Trophoblast cell (in vitro differentiated cells and primary cell): ENCODE data around the gene APOL5.
"Not testable (repeated sequence)": the region's sequence is repeated elsewhere in the genome, so short reads cannot be mapped to it uniquely, and the experiment has no call there.

ENCODE experiments used
- DNase-seq, 2 donors: peaks; one replicate each; pipeline ENCODE4 v3.0.0-alpha.2; 2016
- H2AFZ ChIP-seq: 2 replicates; pipeline ENCODE4 v1.6.1; 2013; ENCODE audit warnings: low read length, moderate library complexity, mild to moderate bottlenecking; ENCODE audit not compliant: insufficient read depth, poor library complexity
- H2AK5ac ChIP-seq: 2 replicates; pipeline ENCODE4 v1.6.1; 2013; ENCODE audit warnings: mild to moderate bottlenecking, low read length
- H2BK120ac ChIP-seq: 2 replicates; pipeline ENCODE4 v1.6.1; 2013; ENCODE audit warnings: low read length, mild to moderate bottlenecking, moderate library complexity; ENCODE audit not compliant: insufficient read depth, poor library complexity
- H2BK12ac ChIP-seq: 2 replicates; pipeline ENCODE4 v1.6.1; 2013; ENCODE audit warnings: mild to moderate bottlenecking, low read length, moderate library complexity
- H2BK5ac ChIP-seq: 2 replicates; pipeline ENCODE4 v1.6.1; 2013; ENCODE audit warnings: low read length, low read depth, moderate library complexity, mild to moderate bottlenecking; ENCODE audit not compliant: poor library complexity
- H3K14ac ChIP-seq: 2 replicates; pipeline ENCODE4 v1.6.1; 2013; ENCODE audit warnings: mild to moderate bottlenecking, low read length
- H3K18ac ChIP-seq: 2 replicates; pipeline ENCODE4 v1.6.1; 2013; ENCODE audit warnings: mild to moderate bottlenecking, low read length
- H3K23ac ChIP-seq: 2 replicates; pipeline ENCODE4 v1.6.1; 2013; ENCODE audit warnings: low read length
- H3K27ac ChIP-seq: 2 replicates; pipeline ENCODE4 v1.5.1; 2013; ENCODE audit warnings: low read depth, mild to moderate bottlenecking, inconsistent platforms, low read length, moderate library complexity
- H3K27me3 ChIP-seq: 2 replicates; pipeline ENCODE4 v1.6.1; 2013; ENCODE audit warnings: inconsistent platforms, mild to moderate bottlenecking, low read length, moderate library complexity; ENCODE audit not compliant: insufficient read depth
- H3K36me3 ChIP-seq, 2 experiments: 1 replicate in 1 of 2; 2 replicates in 1 of 2; pipeline ENCODE4 v1.6.1; 2013; ENCODE audit warnings: low read length in 2 of 2, mild to moderate bottlenecking in 2 of 2, moderate library complexity in 1 of 2; ENCODE audit not compliant: insufficient read depth in 2 of 2, control insufficient read depth in 1 of 2
- H3K4ac ChIP-seq: 2 replicates; pipeline ENCODE4 v1.6.1; 2013; ENCODE audit warnings: low read depth, mild to moderate bottlenecking, low read length, moderate library complexity
- H3K4me1 ChIP-seq, 2 experiments: 1 replicate in 1 of 2; 2 replicates in 1 of 2; pipeline ENCODE4 v1.6.1; 2013; ENCODE audit warnings: low read length in 2 of 2, mild to moderate bottlenecking in 2 of 2, moderate library complexity in 1 of 2; ENCODE audit not compliant: insufficient read depth in 2 of 2, control insufficient read depth in 1 of 2
- H3K4me2 ChIP-seq: 2 replicates; pipeline ENCODE4 v1.6.1; 2013; ENCODE audit warnings: inconsistent platforms, mild to moderate bottlenecking, low read length, moderate library complexity
- H3K4me3 ChIP-seq: 2 replicates; pipeline ENCODE4 v1.5.1; 2013; ENCODE audit warnings: mild to moderate bottlenecking, low read depth, low read length, inconsistent platforms
- H3K79me1 ChIP-seq: one replicate; pipeline ENCODE4 v1.6.1; 2013; ENCODE audit warnings: low read length
- H3K79me2 ChIP-seq: 2 replicates; pipeline ENCODE4 v1.6.1; 2013; ENCODE audit warnings: low read length, mild to moderate bottlenecking; ENCODE audit not compliant: control insufficient read depth, insufficient read depth, poor library complexity
- H3K9ac ChIP-seq: 2 replicates; pipeline ENCODE4 v1.6.1; 2013; ENCODE audit warnings: mild to moderate bottlenecking, low read length
- H3K9me3 ChIP-seq: 2 replicates; pipeline ENCODE4 v1.6.1; 2013; ENCODE audit warnings: low read depth, mild to moderate bottlenecking, control low read depth, inconsistent platforms, low read length; ENCODE audit not compliant: insufficient read depth
- H4K12ac ChIP-seq: 2 replicates; pipeline ENCODE4 v1.6.1; 2013; ENCODE audit warnings: low read depth, mild to moderate bottlenecking, low read length, moderate library complexity
- H4K8ac ChIP-seq: 2 replicates; pipeline ENCODE4 v1.6.1; 2013; ENCODE audit warnings: low read depth, mild to moderate bottlenecking, low read length, moderate library complexity
- H4K91ac ChIP-seq: one replicate; pipeline ENCODE4 v1.6.1; 2013; ENCODE audit warnings: low read depth, mild to moderate bottlenecking, low read length, moderate library complexity
- WGBS: extraction: QIAGEN DNeasy Blood & Tissue Kit; methylation state at CpG from one replicate; pipeline ENCODE4 v1.1.7; 2013; ENCODE audit warnings: missing lambda C conversion rate; ENCODE audit not compliant: insufficient read length, insufficient coverage; ENCODE audit errors: extremely low coverage; 5-methylcytosine and 5-hydroxymethylcytosine counted together

Gene APOL5

GRCh38 chr22:35678836-35679235 is 38.8 kb upstream of the APOL5 start:
- H3K14ac ChIP-seq: no peak overlapping the region
- H4K91ac ChIP-seq: no peak overlapping the region
- no peak overlapping the region for H4K12ac ChIP-seq
- no peak overlapping the region for H3K23ac ChIP-seq
- no peak overlapping the region for H2BK5ac ChIP-seq
- H2AK5ac ChIP-seq: no peak overlapping the region
- H3K4me1 ChIP-seq: peaks cover 0 to 4% of the 10 kb centered on the region in 2 experiments
- H3K36me3 ChIP-seq: no peaks in the 10 kb centered on the region
- no peak overlapping the region for H2BK120ac ChIP-seq
- H3K9me3 ChIP-seq: no peaks in the 10 kb centered on the region
- no peak overlapping the region for H3K18ac ChIP-seq
- H3K79me1 ChIP-seq: peaks cover 3% of the 10 kb centered on the region
- no CpG with 5 or more reads among the region's 2 CpGs for whole genome bisulfite sequencing
- H4K8ac ChIP-seq: no peak overlapping the region
- H3K9ac ChIP-seq: no peak overlapping the region
- no peak overlapping the region for H3K4me3 ChIP-seq
- no peak for DNase-seq
- no peak overlapping the region for H3K4ac ChIP-seq
- no peak overlapping the region for H2BK12ac ChIP-seq
- H2AFZ ChIP-seq: no peak overlapping the region
- H3K27me3 ChIP-seq: no peaks in the 10 kb centered on the region
- H3K79me2 ChIP-seq: no peaks in the 10 kb centered on the region
- no peak overlapping the region for H3K4me2 ChIP-seq
- H3K27ac ChIP-seq: no peak overlapping the region

GRCh38 chr22:35679492-35679891 is 38.2 kb upstream of the APOL5 start:
- not testable (repeated sequence) for H3K18ac ChIP-seq, H2BK12ac ChIP-seq, H2BK5ac ChIP-seq, H4K8ac ChIP-seq, H3K27ac ChIP-seq, DNase-seq, H3K23ac ChIP-seq, H3K14ac ChIP-seq, H3K27me3 ChIP-seq, H3K4me1 ChIP-seq, H4K91ac ChIP-seq, H3K79me1 ChIP-seq, H3K36me3 ChIP-seq, H2AFZ ChIP-seq, H3K79me2 ChIP-seq, H3K9ac ChIP-seq, H3K4me2 ChIP-seq, H2BK120ac ChIP-seq, H3K9me3 ChIP-seq, H2AK5ac ChIP-seq, H3K4me3 ChIP-seq, H3K4ac ChIP-seq, H4K12ac ChIP-seq
- no CpG with 5 or more reads among the region's 4 CpGs for WGBS

GRCh38 chr22:35681454-35682052 is 36.1 kb upstream of the APOL5 start:
- Histone ChIP-seq H4K12ac (no peak overlapping the region), H2AFZ (no peak overlapping the region), H3K4me2 (no peak overlapping the region), H3K4me1 (no peaks in the 10 kb centered on the region), H4K91ac (no peak overlapping the region), H3K79me1 (peaks cover 3% of the 10 kb centered on the region), H3K27me3 (no peaks in the 10 kb centered on the region), H3K36me3 (no peaks in the 10 kb centered on the region), H3K23ac (no peak overlapping the region), H3K18ac (no peak overlapping the region), H2BK12ac (no peak overlapping the region), H2AK5ac (no peak overlapping the region), H3K4ac (no peak overlapping the region), H3K79me2 (no peaks in the 10 kb centered on the region), H2BK120ac (no peak overlapping the region), H3K14ac (no peak overlapping the region), H3K9ac (no peak overlapping the region), H3K4me3 (no peak overlapping the region), H3K9me3 (no peaks in the 10 kb centered on the region), H3K27ac (no peak overlapping the region), H4K8ac (no peak overlapping the region), H2BK5ac (no peak overlapping the region)
- WGBS: no CpG with 5 or more reads among the region's 4 CpGs
- DNase-seq: peak; percentile 85 to 95

- Histone ChIP-seq H2BK5ac (no peak overlapping the region), H3K79me2 (no peaks in the 10 kb centered on the region), H4K8ac (no peak overlapping the region), H3K27ac (no peak overlapping the region), H3K27me3 (no peaks in the 10 kb centered on the region), H3K4me3 (no peak overlapping the region), H3K4me2 (no peak overlapping the region), H4K91ac (no peak overlapping the region), H3K9me3 (no peaks in the 10 kb centered on the region), H3K23ac (no peak overlapping the region), H3K4ac (no peak overlapping the region), H3K18ac (no peak overlapping the region), H2AFZ (no peak overlapping the region), H4K12ac (no peak overlapping the region), H3K9ac (no peak overlapping the region), H3K36me3 (no peaks in the 10 kb centered on the region), H3K79me1 (peaks cover 3% of the 10 kb centered on the region), H3K14ac (no peak overlapping the region), H2BK120ac (no peak overlapping the region), H3K4me1 (no peaks in the 10 kb centered on the region), H2AK5ac (no peak overlapping the region), H2BK12ac (no peak overlapping the region)
- 100% methylated on average over 1 of the region's 1 CpG for WGBS
- no peak for DNase-seq
Observed at GRCh38 chr22:35683560-35683959, 34.1 kb upstream of the APOL5 start.
